GM18858 (cell line): ENCODE results near the gene IL17A.
A peak's percentile ranks its signal among the peaks of the same experiment; 100 is the strongest.

Experiments used
- ATAC-seq: cut with Tn5 transposase; IDR thresholded peaks from one replicate; pipeline ENCODE4 v1.9.1; 2021; ENCODE audit not compliant: unreplicated experiment

The IL17A gene

GRCh38 chr6:52210227-52210626, 24.1 kb downstream of the IL17A start:
- ATAC-seq = peak; percentile 78

GRCh38 chr6:52213127-52213526, 27.0 kb downstream of the IL17A start:
- ATAC-seq = no peak

GRCh38 chr6:52215787-52216186, 29.6 kb downstream of the IL17A start:
- ATAC-seq = no peak

- peak; percentile 65 for ATAC-seq
Observed at GRCh38 chr6:52216932-52217575, 30.9 kb downstream of the IL17A start.

- ATAC-seq = no peak
Observed at GRCh38 chr6:52217761-52218160, 31.6 kb downstream of the IL17A start.

DNA sequence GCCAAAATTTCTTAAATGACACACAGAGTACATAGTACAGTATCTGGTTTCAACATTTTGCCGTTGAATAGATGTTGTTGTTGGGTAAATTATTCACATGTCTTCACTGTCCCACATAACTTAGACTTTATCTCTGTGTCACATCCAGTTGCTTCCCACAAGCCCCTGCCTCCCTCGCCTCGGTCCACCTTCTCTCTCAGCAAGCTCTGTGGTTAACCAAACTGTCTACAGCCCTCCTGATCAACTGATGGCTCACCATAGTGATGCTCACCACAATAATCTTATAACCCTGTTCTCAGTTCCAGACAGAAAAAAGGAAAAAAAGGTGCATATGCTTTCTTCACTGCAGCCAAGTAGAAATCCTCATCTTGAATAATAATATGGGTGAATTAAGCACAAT, 35.1 kb downstream of the IL17A start:
- peak; percentile 68 for ATAC-seq

- ATAC-seq = peak; percentile 100
Observed at GRCh38 chr6:52227495-52227894, 41.3 kb downstream of the IL17A start.

DNA sequence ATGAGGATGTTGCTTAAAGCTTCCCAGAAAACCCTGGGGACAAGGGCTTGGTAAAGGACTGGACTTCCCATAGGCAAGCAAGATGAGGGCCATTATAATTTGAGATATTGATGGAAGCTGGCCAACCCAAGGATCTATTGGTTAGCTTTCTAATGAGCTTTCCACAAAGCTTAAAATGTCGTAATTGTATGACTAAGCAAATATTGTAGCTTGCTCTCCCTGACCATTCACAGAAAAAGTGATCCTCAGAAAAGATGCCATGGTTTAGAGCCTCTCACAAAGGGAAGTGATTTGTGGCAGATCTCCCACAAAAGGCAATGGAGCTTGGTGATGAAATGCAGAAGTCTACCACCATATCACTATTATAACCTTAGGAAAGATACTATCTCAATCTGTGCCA, 44.5 kb downstream of the IL17A start:
- ATAC-seq = no peak

DNA sequence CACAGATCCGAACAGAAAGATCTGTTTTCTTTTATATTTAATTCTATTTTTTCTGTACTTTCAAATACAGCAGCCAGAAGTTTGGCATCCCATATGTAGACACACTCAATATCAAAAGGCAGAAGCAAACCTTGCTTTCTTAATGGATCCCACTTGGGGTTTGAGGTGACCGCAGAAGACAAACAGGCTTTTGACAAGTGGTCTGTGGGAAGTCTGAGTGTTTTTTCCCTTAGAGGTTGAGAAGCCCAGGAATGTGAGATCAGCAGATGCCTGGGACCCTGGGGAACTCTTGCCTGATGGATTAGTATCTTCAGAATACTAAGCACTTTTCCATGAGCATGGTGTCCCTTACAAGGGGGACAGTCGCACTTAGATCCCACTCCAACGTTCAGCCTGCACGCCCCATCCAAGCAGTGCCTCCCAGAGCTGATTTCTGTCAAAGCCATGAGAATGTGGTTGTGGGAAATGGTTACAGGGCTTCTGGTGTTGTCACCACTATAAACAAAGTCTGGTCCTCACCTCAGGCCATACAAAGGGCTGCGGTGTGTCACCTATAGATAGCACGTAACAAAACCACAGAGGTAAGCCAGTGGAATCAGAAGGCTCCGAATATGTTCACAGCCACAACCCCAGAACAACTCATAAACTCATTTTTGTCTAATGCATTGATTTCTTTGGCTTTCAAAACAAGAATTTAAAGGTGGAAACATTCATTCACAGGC, 45.4 kb downstream of the IL17A start:
- no peak for ATAC-seq

DNA sequence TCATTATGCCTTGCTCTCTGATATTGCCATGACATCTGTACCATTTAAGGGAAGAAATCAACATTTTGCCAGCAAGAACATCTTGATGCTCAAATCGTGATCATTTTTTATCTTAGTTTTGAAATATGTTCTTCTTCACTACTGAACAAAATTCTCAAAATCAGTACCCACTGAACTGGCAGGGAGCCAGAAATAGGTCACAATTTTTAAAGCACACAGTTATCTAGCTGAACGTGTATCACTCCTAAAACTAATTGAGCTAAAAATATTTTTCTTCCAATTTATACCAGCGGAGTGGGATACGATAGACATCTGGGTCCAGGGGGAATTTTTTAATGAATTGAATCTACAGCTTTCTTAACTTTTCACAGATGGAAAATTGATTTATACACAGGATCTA, 46.8 kb downstream of the IL17A start:
- ATAC-seq = no peak

DNA sequence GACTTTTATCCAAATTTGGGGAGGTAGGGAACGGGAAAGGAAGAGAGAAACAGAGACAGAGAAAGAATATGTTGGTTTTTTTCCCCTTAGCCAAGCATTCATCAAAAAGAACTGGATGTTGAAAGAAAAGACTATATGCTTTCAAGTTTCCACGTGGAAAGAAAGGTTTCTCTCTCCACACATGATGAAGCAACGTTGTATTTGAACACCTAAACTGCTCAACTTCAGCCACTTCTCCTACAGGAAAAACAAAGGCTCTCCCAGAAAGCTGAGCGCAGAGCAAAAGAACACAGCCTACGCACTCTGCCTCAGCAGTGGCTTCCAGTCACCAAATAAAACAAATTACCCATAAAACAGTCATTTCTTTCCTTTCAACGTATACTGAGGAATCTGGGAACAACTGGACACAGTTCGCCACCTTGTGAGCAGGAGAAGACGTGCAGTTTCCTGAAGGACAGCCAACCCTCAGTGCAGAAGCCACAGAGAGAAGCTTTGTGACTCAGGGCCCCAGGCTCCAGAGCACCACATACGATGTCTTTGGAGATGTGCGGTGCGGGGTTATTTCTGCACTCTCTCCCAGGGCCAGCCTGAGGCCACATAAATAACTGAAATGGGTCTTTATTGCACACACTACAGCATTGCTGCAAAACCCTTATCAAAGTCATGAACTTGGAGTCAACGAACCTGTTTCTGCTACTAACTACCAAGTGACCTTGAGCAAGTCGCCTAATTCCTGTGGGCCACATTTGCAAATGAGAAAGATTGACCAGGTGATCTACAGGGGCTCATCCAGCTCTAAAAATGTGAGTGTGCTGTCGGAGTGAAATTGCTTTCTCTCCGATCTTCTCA, 48.0 kb downstream of the IL17A start:
- ATAC-seq = peak; percentile 82
